Liver (tissue), 3 donors: ENCODE measurements around the gene HAUS7.

ENCODE experiments used
- EGR1 ChIP-seq, 2 donors: IDR thresholded peaks; 2 replicates each; pipeline ENCODE4 v1.6.1; 2016 to 2018; ENCODE audit warnings: antibody characterized with exemption in 2 of 2, low read depth in 2 of 2
- FOXA1 ChIP-seq: IDR thresholded peaks from 2 replicates; pipeline ENCODE4 v1.6.1; 2016; ENCODE audit warnings: antibody characterized with exemption
- GABPA ChIP-seq, 2 donors: IDR thresholded peaks in 1 of 2; conservative IDR thresholded peaks in 1 of 2; 2 replicates each; pipeline ENCODE4 v1.6.1; 2016; ENCODE audit warnings: antibody characterized with exemption in 2 of 2, mild to moderate bottlenecking in 1 of 2, moderate library complexity in 1 of 2
- HNF4A ChIP-seq, 2 donors: conservative IDR thresholded peaks; 2 replicates each; pipeline ENCODE4 v1.6.1; 2016; ENCODE audit warnings: antibody characterized with exemption in 2 of 2, mild to moderate bottlenecking in 2 of 2
- HNF4G ChIP-seq: IDR thresholded peaks from 2 replicates; pipeline ENCODE4 v1.6.1; 2016; ENCODE audit warnings: antibody characterized with exemption
- MAX ChIP-seq: IDR thresholded peaks from 2 replicates; pipeline ENCODE4 v1.6.1; 2016; ENCODE audit warnings: antibody characterized with exemption
- RAD21 ChIP-seq, 2 donors: IDR thresholded peaks; 2 replicates each; pipeline ENCODE4 v1.6.1; 2016; ENCODE audit warnings: antibody characterized with exemption in 2 of 2, mild to moderate bottlenecking in 2 of 2
- RXRA ChIP-seq, 2 donors: IDR thresholded peaks; 2 replicates each; pipeline ENCODE4 v1.6.1; 2017 to 2018; ENCODE audit warnings: antibody characterized with exemption in 2 of 2, mild to moderate bottlenecking in 1 of 2
- TAF1 ChIP-seq: conservative IDR thresholded peaks from 2 replicates; pipeline ENCODE4 v1.6.1; 2016; ENCODE audit warnings: antibody characterized with exemption, mild to moderate bottlenecking
- YY1 ChIP-seq: IDR thresholded peaks from 2 replicates; pipeline ENCODE4 v1.6.1; 2016; ENCODE audit warnings: antibody characterized with exemption, mild to moderate bottlenecking
- TF ChIP-seq, protein P1 (sequence below): fragments of 150-350 bp; IDR thresholded peaks from 2 replicates; pipeline ENCODE4 v1.5.1; 2017; ENCODE audit warnings: improper control_type of control experiment, low read depth, low read length; ENCODE audit not compliant: missing input control
- TF ChIP-seq, protein P2 (sequence below): IDR thresholded peaks from 2 replicates; pipeline ENCODE4 v1.6.1; 2016; ENCODE audit warnings: antibody characterized with exemption, mild to moderate bottlenecking
- donor health status: healthy.
- donor health status: healthy.

- TF ChIP-seq, protein P1, sequence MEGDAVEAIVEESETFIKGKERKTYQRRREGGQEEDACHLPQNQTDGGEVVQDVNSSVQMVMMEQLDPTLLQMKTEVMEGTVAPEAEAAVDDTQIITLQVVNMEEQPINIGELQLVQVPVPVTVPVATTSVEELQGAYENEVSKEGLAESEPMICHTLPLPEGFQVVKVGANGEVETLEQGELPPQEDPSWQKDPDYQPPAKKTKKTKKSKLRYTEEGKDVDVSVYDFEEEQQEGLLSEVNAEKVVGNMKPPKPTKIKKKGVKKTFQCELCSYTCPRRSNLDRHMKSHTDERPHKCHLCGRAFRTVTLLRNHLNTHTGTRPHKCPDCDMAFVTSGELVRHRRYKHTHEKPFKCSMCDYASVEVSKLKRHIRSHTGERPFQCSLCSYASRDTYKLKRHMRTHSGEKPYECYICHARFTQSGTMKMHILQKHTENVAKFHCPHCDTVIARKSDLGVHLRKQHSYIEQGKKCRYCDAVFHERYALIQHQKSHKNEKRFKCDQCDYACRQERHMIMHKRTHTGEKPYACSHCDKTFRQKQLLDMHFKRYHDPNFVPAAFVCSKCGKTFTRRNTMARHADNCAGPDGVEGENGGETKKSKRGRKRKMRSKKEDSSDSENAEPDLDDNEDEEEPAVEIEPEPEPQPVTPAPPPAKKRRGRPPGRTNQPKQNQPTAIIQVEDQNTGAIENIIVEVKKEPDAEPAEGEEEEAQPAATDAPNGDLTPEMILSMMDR = no peak
- TF ChIP-seq YY1 (no peak), TAF1 (no peak), GABPA (IDR thresholded peaks at IDR 0.05 in 1 of 2, conservative IDR thresholded peaks at IDR 0.05 in 1 of 2) (no peak), EGR1 (IDR thresholded peaks at IDR 0.05; ENCODE audit: low read depth in 2 of 2) (no peak), HNF4A (conservative IDR thresholded peaks at IDR 0.05) (no peak), HNF4G (no peak), MAX (no peak), FOXA1 (no peak), RAD21 (IDR thresholded peaks at IDR 0.05) (no peak), RXRA (IDR thresholded peaks at IDR 0.05) (no peak)
- TF ChIP-seq, protein P2, sequence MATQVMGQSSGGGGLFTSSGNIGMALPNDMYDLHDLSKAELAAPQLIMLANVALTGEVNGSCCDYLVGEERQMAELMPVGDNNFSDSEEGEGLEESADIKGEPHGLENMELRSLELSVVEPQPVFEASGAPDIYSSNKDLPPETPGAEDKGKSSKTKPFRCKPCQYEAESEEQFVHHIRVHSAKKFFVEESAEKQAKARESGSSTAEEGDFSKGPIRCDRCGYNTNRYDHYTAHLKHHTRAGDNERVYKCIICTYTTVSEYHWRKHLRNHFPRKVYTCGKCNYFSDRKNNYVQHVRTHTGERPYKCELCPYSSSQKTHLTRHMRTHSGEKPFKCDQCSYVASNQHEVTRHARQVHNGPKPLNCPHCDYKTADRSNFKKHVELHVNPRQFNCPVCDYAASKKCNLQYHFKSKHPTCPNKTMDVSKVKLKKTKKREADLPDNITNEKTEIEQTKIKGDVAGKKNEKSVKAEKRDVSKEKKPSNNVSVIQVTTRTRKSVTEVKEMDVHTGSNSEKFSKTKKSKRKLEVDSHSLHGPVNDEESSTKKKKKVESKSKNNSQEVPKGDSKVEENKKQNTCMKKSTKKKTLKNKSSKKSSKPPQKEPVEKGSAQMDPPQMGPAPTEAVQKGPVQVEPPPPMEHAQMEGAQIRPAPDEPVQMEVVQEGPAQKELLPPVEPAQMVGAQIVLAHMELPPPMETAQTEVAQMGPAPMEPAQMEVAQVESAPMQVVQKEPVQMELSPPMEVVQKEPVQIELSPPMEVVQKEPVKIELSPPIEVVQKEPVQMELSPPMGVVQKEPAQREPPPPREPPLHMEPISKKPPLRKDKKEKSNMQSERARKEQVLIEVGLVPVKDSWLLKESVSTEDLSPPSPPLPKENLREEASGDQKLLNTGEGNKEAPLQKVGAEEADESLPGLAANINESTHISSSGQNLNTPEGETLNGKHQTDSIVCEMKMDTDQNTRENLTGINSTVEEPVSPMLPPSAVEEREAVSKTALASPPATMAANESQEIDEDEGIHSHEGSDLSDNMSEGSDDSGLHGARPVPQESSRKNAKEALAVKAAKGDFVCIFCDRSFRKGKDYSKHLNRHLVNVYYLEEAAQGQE = no peak
These were observed 34.5 kb downstream of the HAUS7 start for GRCh38 chrX:153435845-153436244.
